ENCODE measurements around the gene CAPN13.

- TF ChIP-seq CTCF (IDR thresholded peaks at IDR 0.05) (no peak), POLR2AphosphoS5 (IDR thresholded peaks at IDR 0.05) (no peak), POLR2A (IDR thresholded peaks at IDR 0.05) (no peak)
These were observed 29.4 kb downstream of the CAPN13 start for GRCh38 chr2:30777661-30778505.

Data from stomach (tissue), 4 donors.